Esophagus muscularis mucosa (tissue), 4 donors: Measurements from ENCODE around the gene NHLRC2.

ENCODE experiments used
- EP300 ChIP-seq: sonication (generic); formaldehyde crosslinking; IDR thresholded peaks from one replicate; pipeline ENCODE4 v1.6.1; 2017; ENCODE audit warnings: antibody characterized with exemption
- POLR2A ChIP-seq: fragments of 450-650 bp; IDR thresholded peaks from one replicate; pipeline ENCODE4 v1.6.1; 2017; ENCODE audit warnings: antibody characterized with exemption, moderate library complexity, mild to moderate bottlenecking, low read depth
- POLR2AphosphoS5 ChIP-seq, 2 donors: sonication (generic); formaldehyde crosslinking; IDR thresholded peaks; one replicate each; pipeline ENCODE4 v1.6.1; 2017; ENCODE audit warnings: antibody characterized with exemption in 2 of 2
- TF ChIP-seq, protein P1 (sequence below), 3 experiments: fragments of 200-600 bp in 2 of 3; fragments of 450-650 bp in 1 of 3; sonication (generic) in 2 of 3; IDR thresholded peaks; one replicate each; pipeline ENCODE4 v1.5.1; 2017 to 2019; ENCODE audit warnings: antibody characterized with exemption in 3 of 3, mild to moderate bottlenecking in 2 of 3, moderate library complexity in 1 of 3

GRCh38 chr10:113954409-113954808 lies 99.9 kb downstream of the NHLRC2 start:
- TF ChIP-seq, protein P1, sequence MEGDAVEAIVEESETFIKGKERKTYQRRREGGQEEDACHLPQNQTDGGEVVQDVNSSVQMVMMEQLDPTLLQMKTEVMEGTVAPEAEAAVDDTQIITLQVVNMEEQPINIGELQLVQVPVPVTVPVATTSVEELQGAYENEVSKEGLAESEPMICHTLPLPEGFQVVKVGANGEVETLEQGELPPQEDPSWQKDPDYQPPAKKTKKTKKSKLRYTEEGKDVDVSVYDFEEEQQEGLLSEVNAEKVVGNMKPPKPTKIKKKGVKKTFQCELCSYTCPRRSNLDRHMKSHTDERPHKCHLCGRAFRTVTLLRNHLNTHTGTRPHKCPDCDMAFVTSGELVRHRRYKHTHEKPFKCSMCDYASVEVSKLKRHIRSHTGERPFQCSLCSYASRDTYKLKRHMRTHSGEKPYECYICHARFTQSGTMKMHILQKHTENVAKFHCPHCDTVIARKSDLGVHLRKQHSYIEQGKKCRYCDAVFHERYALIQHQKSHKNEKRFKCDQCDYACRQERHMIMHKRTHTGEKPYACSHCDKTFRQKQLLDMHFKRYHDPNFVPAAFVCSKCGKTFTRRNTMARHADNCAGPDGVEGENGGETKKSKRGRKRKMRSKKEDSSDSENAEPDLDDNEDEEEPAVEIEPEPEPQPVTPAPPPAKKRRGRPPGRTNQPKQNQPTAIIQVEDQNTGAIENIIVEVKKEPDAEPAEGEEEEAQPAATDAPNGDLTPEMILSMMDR (IDR thresholded peaks at IDR 0.05) = no peak
- TF ChIP-seq POLR2A = no peak
- no peak for TF ChIP-seq POLR2AphosphoS5 (IDR thresholded peaks at IDR 0.05)
- TF ChIP-seq EP300 = no peak
